Measurements from ENCODE around the gene CCDC197.

DNA sequence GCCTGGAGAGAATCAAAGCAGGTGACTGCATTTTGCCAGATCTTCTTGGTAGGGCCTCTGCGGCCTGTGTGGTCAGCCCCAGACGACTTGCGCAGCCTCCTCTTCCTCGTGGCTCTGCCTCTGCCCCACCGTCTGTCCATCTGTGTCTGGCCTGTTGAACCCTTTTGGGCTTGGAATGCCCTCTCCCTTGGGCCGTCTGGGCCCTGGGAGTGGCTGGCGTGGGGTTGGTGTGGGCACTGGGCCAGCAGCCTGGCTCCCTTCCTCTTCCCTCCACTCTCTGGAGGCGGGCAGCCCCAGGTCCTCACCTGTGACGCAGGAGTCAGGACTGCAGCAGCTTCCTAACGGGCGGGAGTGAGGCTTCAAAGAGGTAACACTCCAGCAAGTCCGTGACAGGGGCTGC lies 9.7 kb upstream of the CCDC197 start:
- TF ChIP-seq, protein P1, sequence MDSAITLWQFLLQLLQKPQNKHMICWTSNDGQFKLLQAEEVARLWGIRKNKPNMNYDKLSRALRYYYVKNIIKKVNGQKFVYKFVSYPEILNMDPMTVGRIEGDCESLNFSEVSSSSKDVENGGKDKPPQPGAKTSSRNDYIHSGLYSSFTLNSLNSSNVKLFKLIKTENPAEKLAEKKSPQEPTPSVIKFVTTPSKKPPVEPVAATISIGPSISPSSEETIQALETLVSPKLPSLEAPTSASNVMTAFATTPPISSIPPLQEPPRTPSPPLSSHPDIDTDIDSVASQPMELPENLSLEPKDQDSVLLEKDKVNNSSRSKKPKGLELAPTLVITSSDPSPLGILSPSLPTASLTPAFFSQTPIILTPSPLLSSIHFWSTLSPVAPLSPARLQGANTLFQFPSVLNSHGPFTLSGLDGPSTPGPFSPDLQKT (IDR thresholded peaks at IDR 0.05; ENCODE audit: borderline replicate concordance, low read depth, low read length) = no peak
- TF ChIP-seq, protein P2, sequence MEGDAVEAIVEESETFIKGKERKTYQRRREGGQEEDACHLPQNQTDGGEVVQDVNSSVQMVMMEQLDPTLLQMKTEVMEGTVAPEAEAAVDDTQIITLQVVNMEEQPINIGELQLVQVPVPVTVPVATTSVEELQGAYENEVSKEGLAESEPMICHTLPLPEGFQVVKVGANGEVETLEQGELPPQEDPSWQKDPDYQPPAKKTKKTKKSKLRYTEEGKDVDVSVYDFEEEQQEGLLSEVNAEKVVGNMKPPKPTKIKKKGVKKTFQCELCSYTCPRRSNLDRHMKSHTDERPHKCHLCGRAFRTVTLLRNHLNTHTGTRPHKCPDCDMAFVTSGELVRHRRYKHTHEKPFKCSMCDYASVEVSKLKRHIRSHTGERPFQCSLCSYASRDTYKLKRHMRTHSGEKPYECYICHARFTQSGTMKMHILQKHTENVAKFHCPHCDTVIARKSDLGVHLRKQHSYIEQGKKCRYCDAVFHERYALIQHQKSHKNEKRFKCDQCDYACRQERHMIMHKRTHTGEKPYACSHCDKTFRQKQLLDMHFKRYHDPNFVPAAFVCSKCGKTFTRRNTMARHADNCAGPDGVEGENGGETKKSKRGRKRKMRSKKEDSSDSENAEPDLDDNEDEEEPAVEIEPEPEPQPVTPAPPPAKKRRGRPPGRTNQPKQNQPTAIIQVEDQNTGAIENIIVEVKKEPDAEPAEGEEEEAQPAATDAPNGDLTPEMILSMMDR (tag by site-specific recombination; IDR thresholded peaks at IDR 0.05) = no peak
- TF ChIP-seq, protein P3, sequence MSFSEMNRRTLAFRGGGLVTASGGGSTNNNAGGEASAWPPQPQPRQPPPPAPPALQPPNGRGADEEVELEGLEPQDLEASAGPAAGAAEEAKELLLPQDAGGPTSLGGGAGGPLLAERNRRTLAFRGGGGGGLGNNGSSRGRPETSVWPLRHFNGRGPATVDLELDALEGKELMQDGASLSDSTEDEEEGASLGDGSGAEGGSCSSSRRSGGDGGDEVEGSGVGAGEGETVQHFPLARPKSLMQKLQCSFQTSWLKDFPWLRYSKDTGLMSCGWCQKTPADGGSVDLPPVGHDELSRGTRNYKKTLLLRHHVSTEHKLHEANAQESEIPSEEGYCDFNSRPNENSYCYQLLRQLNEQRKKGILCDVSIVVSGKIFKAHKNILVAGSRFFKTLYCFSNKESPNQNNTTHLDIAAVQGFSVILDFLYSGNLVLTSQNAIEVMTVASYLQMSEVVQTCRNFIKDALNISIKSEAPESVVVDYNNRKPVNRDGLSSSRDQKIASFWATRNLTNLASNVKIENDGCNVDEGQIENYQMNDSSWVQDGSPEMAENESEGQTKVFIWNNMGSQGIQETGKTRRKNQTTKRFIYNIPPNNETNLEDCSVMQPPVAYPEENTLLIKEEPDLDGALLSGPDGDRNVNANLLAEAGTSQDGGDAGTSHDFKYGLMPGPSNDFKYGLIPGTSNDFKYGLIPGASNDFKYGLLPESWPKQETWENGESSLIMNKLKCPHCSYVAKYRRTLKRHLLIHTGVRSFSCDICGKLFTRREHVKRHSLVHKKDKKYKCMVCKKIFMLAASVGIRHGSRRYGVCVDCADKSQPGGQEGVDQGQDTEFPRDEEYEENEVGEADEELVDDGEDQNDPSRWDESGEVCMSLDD (tag by site-specific recombination; IDR thresholded peaks at IDR 0.05) = no peak
- TF ChIP-seq, protein P4, sequence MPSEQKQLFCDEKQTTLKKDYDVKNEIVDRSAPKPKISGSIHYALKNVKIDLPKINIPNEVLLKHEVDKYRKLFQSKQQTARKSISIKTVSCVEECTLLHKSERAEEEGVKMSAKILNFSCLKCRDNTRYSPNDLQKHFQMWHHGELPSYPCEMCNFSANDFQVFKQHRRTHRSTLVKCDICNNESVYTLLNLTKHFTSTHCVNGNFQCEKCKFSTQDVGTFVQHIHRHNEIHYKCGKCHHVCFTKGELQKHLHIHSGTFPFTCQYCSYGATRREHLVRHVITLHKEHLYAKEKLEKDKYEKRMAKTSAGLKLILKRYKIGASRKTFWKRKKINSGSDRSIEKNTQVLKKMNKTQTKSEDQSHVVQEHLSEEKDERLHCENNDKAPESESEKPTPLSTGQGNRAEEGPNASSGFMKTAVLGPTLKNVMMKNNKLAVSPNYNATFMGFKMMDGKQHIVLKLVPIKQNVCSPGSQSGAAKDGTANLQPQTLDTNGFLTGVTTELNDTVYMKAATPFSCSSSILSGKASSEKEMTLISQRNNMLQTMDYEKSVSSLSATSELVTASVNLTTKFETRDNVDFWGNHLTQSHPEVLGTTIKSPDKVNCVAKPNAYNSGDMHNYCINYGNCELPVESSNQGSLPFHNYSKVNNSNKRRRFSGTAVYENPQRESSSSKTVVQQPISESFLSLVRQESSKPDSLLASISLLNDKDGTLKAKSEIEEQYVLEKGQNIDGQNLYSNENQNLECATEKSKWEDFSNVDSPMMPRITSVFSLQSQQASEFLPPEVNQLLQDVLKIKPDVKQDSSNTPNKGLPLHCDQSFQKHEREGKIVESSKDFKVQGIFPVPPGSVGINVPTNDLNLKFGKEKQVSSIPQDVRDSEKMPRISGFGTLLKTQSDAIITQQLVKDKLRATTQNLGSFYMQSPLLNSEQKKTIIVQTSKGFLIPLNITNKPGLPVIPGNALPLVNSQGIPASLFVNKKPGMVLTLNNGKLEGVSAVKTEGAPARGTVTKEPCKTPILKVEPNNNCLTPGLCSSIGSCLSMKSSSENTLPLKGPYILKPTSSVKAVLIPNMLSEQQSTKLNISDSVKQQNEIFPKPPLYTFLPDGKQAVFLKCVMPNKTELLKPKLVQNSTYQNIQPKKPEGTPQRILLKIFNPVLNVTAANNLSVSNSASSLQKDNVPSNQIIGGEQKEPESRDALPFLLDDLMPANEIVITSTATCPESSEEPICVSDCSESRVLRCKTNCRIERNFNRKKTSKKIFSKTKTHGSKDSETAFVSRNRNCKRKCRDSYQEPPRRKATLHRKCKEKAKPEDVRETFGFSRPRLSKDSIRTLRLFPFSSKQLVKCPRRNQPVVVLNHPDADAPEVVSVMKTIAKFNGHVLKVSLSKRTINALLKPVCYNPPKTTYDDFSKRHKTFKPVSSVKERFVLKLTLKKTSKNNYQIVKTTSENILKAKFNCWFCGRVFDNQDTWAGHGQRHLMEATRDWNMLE (tag by site-specific recombination; conservative IDR thresholded peaks at IDR 0.05; ENCODE audit: low read depth) = no peak
- TF ChIP-seq SETDB1 (IDR thresholded peaks at IDR 0.05; ENCODE audit: insufficient read length, low read length) (no peak), ZXDB (tag by site-specific recombination; IDR thresholded peaks at IDR 0.05) (no peak), ZNF146 (tag by site-specific recombination; IDR thresholded peaks at IDR 0.05) (no peak), ZFP3 (tag by site-specific recombination; IDR thresholded peaks at IDR 0.05; ENCODE audit: low read depth) (no peak), ZNF350 (tag by site-specific recombination; IDR thresholded peaks at IDR 0.05) (no peak)
- TF ChIP-seq, protein P5, sequence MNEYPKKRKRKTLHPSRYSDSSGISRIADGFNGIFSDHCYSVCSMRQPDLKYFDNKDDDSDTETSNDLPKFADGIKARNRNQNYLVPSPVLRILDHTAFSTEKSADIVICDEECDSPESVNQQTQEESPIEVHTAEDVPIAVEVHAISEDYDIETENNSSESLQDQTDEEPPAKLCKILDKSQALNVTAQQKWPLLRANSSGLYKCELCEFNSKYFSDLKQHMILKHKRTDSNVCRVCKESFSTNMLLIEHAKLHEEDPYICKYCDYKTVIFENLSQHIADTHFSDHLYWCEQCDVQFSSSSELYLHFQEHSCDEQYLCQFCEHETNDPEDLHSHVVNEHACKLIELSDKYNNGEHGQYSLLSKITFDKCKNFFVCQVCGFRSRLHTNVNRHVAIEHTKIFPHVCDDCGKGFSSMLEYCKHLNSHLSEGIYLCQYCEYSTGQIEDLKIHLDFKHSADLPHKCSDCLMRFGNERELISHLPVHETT (tag by site-specific recombination; IDR thresholded peaks at IDR 0.05) = no peak
- TF ChIP-seq, protein P6, sequence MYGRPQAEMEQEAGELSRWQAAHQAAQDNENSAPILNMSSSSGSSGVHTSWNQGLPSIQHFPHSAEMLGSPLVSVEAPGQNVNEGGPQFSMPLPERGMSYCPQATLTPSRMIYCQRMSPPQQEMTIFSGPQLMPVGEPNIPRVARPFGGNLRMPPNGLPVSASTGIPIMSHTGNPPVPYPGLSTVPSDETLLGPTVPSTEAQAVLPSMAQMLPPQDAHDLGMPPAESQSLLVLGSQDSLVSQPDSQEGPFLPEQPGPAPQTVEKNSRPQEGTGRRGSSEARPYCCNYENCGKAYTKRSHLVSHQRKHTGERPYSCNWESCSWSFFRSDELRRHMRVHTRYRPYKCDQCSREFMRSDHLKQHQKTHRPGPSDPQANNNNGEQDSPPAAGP (tag by site-specific recombination; IDR thresholded peaks at IDR 0.05) = no peak
- TF ChIP-seq, protein P7, sequence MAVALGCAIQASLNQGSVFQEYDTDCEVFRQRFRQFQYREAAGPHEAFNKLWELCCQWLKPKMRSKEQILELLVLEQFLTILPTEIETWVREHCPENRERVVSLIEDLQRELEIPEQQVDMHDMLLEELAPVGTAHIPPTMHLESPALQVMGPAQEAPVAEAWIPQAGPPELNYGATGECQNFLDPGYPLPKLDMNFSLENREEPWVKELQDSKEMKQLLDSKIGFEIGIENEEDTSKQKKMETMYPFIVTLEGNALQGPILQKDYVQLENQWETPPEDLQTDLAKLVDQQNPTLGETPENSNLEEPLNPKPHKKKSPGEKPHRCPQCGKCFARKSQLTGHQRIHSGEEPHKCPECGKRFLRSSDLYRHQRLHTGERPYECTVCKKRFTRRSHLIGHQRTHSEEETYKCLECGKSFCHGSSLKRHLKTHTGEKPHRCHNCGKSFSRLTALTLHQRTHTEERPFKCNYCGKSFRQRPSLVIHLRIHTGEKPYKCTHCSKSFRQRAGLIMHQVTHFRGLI (tag by site-specific recombination; IDR thresholded peaks at IDR 0.05) = no peak
